GM12878 (cell line): ENCODE data around the gene SYT3. TPM values are rescaled to one million over a fixed set of nuclear protein-coding genes. Genes with fewer than 3 reads are reported as not detected.

ENCODE experiments used
- BHLHE40 ChIP-seq, 2 experiments: fragments of 450-650 bp in 1 of 2; IDR thresholded peaks; 2 replicates each; pipeline ENCODE4 v1.6.1; 2011 to 2017; ENCODE audit warnings: low read depth in 2 of 2, borderline replicate concordance in 1 of 2, improper control_type of control experiment in 1 of 2, low read length in 1 of 2, mild to moderate bottlenecking in 1 of 2
- BRCA1 ChIP-seq: IDR thresholded peaks from 2 replicates; pipeline ENCODE4 v1.6.1; 2011; ENCODE audit warnings: low read depth, low read length, improper control_type of control experiment
- CHD4 ChIP-seq: fragments of 200-600 bp; sonication (generic); IDR thresholded peaks from 2 replicates; pipeline ENCODE4 v1.6.1; 2016; ENCODE audit warnings: mild to moderate bottlenecking
- CTCF ChIP-seq, 3 experiments: IDR thresholded peaks in 2 of 3; conservative IDR thresholded peaks in 1 of 3; 2 replicates each; pipeline ENCODE4 v1.5.1; 2011; ENCODE audit warnings: low read depth in 3 of 3, low read length in 3 of 3, mild to moderate bottlenecking in 3 of 3, control low read depth in 2 of 3, moderate library complexity in 2 of 3, inconsistent platforms in 1 of 3, mixed read lengths in 1 of 3; ENCODE audit not compliant: control insufficient read depth in 2 of 3, insufficient read depth in 1 of 3; ENCODE audit errors: extremely low read depth in 1 of 3
- ESRRA ChIP-seq: IDR thresholded peaks from 2 replicates; pipeline ENCODE4 v1.6.1; 2012; ENCODE audit warnings: mild to moderate bottlenecking, low read length, improper control_type of control experiment
- GABPA ChIP-seq: IDR thresholded peaks from 2 replicates; pipeline ENCODE4 v1.6.1; 2014; ENCODE audit warnings: antibody characterized with exemption, low read depth, mild to moderate bottlenecking, inconsistent platforms
- HDAC2 ChIP-seq: fragments of 200-600 bp; sonication (generic); IDR thresholded peaks from 2 replicates; pipeline ENCODE4 v1.6.1; 2017
- IRF3 ChIP-seq: fragments of 450-650 bp; IDR thresholded peaks from 2 replicates; pipeline ENCODE4 v1.6.1; 2014; ENCODE audit warnings: mild to moderate bottlenecking
- MTA2 ChIP-seq: fragments of 450-650 bp; IDR thresholded peaks from 2 replicates; pipeline ENCODE4 v1.6.1; 2016; ENCODE audit warnings: low read depth, mild to moderate bottlenecking, moderate library complexity
- NFYB ChIP-seq: IDR thresholded peaks from 2 replicates; pipeline ENCODE4 v1.6.1; 2011; ENCODE audit warnings: low read depth, mild to moderate bottlenecking, low read length, improper control_type of control experiment, moderate library complexity; ENCODE audit not compliant: insufficient read depth
- PML ChIP-seq: IDR thresholded peaks from 2 replicates; pipeline ENCODE4 v1.6.1; 2012; ENCODE audit warnings: low read length, inconsistent platforms
- RFX5 ChIP-seq: IDR thresholded peaks from 2 replicates; pipeline ENCODE4 v1.6.1; 2011; ENCODE audit warnings: low read depth, low read length, improper control_type of control experiment
- SMC3 ChIP-seq: IDR thresholded peaks from 2 replicates; pipeline ENCODE4 v1.6.1; 2011; ENCODE audit warnings: low read length, improper control_type of control experiment, borderline replicate concordance
- SREBF1 ChIP-seq: IDR thresholded peaks from 2 replicates; pipeline ENCODE4 v1.6.1; 2012; ENCODE audit warnings: mild to moderate bottlenecking, low read length
- TBL1XR1 ChIP-seq: IDR thresholded peaks from 2 replicates; pipeline ENCODE4 v1.6.1; 2012; ENCODE audit warnings: low read depth, low read length, improper control_type of control experiment
- ZNF24 ChIP-seq: fragments of 450-650 bp; IDR thresholded peaks from 2 replicates; pipeline ENCODE4 v1.6.1; 2017; ENCODE audit warnings: antibody characterized with exemption, mild to moderate bottlenecking
- ZNF274 ChIP-seq: IDR thresholded peaks from one replicate; pipeline ENCODE4 v1.8.0; 2011; ENCODE audit not compliant: insufficient read length, insufficient read depth
- polyA plus RNA-seq, 11 experiments: library from polyadenylated mRNA; depleted of rRNA in 4 of 11; unstranded in 6 of 11; stranded (reverse) in 5 of 11; fragments of >200 nt; fragmentation: Nextera tagmentation in 4 of 11; fragmentation: Illumina TruSeq in 1 of 11; extraction: Ambion mirVana in 4 of 11; extraction: Trizol in 1 of 11; gene quantifications; 1 replicate in 1 of 11; 2 replicates in 10 of 11; pipeline versions ENCODE4 v1.2.1 to v1.2.3, GENCODE V29; 2011 to 2016; ENCODE audit warnings: inconsistent platforms in 2 of 11, missing spikeins in 2 of 11, low read depth in 1 of 11
- total RNA-seq, 4 experiments: library from RNA; depleted of rRNA in 3 of 4; stranded (reverse); fragments of >200 nt in 3 of 4; fragmentation: Illumina TruSeq in 1 of 4; extraction: Trizol in 1 of 4; gene quantifications; 2 replicates each; pipeline versions ENCODE4 v1.2.1 to v1.2.3, GENCODE V29; 2013 to 2021
- TF ChIP-seq, protein P1 (sequence below): fragments of 450-650 bp; IDR thresholded peaks from 2 replicates; pipeline ENCODE4 v1.6.1; 2017; ENCODE audit warnings: mild to moderate bottlenecking, moderate library complexity
- TF ChIP-seq, protein P2 (sequence below): IDR thresholded peaks from 2 replicates; pipeline ENCODE4 v1.6.1; 2011; ENCODE audit warnings: low read depth, low read length, improper control_type of control experiment, borderline replicate concordance

SYT3 gene
- total and polyA plus RNA-seq, 10 of the 15 experiments (the other 5 are each of a cell fraction or from before 2014, with no cell fraction given), result 0.05 to 0.18 TPM; not detected in 8

DNA sequence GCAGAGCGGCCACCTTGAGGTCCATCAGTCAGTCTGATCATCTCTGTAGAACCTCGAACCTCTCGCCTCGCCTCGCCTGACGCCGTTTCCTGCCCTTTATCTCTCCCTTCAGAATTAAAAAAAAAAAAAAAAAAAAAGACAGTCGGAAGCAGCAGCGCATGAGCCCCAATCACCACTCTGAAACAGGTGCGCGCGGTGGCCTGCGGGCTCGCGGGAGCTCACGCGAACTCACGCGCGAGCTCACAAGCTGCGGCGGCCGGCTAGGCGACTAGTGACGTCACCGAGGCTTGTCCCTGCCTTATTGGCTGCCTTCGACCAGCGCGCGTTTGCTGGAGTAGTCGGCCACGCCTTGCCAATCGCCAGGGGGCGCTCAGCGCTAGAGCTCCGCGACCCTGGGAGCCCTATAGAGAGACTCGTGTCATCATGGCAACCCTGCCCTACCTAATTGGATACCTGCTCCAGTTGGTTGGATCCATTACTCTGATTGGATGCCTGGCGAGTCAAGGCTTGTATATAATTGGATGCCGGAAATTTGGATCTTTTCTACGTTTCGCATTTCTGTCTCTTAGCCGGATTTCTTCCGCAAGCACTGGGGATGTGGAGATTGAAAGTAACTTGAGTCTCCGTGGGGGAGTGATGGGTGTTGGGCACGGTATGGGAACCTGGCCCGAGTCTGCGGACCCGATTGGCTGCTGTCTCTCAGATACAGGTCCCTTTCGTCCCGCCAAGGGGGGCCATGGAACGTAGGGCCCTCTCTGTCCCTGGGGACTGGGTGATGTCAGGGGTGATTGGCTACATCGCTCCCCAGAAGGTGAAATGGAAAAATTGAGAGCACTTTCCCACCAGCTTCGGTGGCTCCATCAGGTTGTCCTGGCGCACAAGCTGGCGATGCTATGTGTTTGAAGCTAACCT is 31.6 kb downstream of the SYT3 start (continued):
- TF ChIP-seq IRF3, result no peak
- no peak for TF ChIP-seq BHLHE40 (IDR thresholded peaks at IDR 0.05; ENCODE audit: borderline replicate concordance in 1 of 2, low read depth in 2 of 2, low read length in 1 of 2)
- TF ChIP-seq, protein P1, sequence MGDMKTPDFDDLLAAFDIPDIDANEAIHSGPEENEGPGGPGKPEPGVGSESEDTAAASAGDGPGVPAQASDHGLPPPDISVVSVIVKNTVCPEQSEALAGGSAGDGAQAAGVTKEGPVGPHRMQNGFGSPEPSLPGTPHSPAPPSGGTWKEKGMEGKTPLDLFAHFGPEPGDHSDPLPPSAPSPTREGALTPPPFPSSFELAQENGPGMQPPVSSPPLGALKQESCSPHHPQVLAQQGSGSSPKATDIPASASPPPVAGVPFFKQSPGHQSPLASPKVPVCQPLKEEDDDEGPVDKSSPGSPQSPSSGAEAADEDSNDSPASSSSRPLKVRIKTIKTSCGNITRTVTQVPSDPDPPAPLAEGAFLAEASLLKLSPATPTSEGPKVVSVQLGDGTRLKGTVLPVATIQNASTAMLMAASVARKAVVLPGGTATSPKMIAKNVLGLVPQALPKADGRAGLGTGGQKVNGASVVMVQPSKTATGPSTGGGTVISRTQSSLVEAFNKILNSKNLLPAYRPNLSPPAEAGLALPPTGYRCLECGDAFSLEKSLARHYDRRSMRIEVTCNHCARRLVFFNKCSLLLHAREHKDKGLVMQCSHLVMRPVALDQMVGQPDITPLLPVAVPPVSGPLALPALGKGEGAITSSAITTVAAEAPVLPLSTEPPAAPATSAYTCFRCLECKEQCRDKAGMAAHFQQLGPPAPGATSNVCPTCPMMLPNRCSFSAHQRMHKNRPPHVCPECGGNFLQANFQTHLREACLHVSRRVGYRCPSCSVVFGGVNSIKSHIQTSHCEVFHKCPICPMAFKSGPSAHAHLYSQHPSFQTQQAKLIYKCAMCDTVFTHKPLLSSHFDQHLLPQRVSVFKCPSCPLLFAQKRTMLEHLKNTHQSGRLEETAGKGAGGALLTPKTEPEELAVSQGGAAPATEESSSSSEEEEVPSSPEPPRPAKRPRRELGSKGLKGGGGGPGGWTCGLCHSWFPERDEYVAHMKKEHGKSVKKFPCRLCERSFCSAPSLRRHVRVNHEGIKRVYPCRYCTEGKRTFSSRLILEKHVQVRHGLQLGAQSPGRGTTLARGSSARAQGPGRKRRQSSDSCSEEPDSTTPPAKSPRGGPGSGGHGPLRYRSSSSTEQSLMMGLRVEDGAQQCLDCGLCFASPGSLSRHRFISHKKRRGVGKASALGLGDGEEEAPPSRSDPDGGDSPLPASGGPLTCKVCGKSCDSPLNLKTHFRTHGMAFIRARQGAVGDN, result no peak
- TF ChIP-seq MTA2, result no peak
- TF ChIP-seq ESRRA, result no peak
- no peak for TF ChIP-seq ZNF24
- TF ChIP-seq PML, result no peak
- TF ChIP-seq CTCF (IDR thresholded peaks at IDR 0.05 in 2 of 3, conservative IDR thresholded peaks at IDR 0.05 in 1 of 3; ENCODE audit: control insufficient read depth in 2 of 3, extremely low read depth in 1 of 3, insufficient read depth in 1 of 3, low read depth in 3 of 3, low read length in 3 of 3), result peak; percentile 37 to 47 (median 44); a peak in 5 of 6 replicates
- TF ChIP-seq NFYB, result peak; percentile 72
- TF ChIP-seq SREBF1, result no peak
- TF ChIP-seq TBL1XR1, result no peak
- peak; percentile 96 for TF ChIP-seq RFX5
- no peak for TF ChIP-seq CHD4
- TF ChIP-seq HDAC2, result no peak
- TF ChIP-seq, protein P2, sequence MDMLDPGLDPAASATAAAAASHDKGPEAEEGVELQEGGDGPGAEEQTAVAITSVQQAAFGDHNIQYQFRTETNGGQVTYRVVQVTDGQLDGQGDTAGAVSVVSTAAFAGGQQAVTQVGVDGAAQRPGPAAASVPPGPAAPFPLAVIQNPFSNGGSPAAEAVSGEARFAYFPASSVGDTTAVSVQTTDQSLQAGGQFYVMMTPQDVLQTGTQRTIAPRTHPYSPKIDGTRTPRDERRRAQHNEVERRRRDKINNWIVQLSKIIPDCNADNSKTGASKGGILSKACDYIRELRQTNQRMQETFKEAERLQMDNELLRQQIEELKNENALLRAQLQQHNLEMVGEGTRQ, result no peak
- TF ChIP-seq ZNF274, result no peak
- TF ChIP-seq SMC3, result peak; percentile 33; the same call in 1 of the 2 replicates
- no peak for TF ChIP-seq GABPA
- peak; percentile 36; the same call in 1 of the 2 replicates for TF ChIP-seq BRCA1
